ENCODE measurements around the gene IFT52.

DNA sequence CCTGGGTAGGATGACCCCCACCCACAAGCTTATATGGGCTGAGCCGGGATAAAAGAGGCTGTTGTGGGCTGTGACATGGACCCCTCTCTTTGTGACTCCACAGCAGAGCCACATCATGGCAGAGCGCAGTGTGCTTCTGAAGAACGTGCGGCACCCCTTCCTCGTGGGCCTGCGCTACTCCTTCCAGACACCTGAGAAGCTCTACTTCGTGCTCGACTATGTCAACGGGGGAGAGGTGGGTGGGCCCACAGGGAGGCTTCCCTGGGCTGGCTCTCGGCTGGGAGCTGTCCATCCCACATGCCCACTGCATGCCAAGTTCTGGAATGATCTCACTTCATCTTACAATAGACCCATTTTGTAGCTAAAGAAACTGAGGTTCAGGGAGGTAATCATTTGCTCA lies 21.5 kb upstream of the IFT52 start:
- TF ChIP-seq CREB1 (IDR thresholded peaks at IDR 0.05; ENCODE audit: low read depth) = no peak
- no peak for TF ChIP-seq EP300 (IDR thresholded peaks at IDR 0.05; ENCODE audit: borderline replicate concordance)
- TF ChIP-seq, protein P1, sequence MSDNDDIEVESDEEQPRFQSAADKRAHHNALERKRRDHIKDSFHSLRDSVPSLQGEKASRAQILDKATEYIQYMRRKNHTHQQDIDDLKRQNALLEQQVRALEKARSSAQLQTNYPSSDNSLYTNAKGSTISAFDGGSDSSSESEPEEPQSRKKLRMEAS (IDR thresholded peaks at IDR 0.05) = no peak
- no peak for TF ChIP-seq EGR1 (IDR thresholded peaks at IDR 0.05)
- TF ChIP-seq, protein P2, sequence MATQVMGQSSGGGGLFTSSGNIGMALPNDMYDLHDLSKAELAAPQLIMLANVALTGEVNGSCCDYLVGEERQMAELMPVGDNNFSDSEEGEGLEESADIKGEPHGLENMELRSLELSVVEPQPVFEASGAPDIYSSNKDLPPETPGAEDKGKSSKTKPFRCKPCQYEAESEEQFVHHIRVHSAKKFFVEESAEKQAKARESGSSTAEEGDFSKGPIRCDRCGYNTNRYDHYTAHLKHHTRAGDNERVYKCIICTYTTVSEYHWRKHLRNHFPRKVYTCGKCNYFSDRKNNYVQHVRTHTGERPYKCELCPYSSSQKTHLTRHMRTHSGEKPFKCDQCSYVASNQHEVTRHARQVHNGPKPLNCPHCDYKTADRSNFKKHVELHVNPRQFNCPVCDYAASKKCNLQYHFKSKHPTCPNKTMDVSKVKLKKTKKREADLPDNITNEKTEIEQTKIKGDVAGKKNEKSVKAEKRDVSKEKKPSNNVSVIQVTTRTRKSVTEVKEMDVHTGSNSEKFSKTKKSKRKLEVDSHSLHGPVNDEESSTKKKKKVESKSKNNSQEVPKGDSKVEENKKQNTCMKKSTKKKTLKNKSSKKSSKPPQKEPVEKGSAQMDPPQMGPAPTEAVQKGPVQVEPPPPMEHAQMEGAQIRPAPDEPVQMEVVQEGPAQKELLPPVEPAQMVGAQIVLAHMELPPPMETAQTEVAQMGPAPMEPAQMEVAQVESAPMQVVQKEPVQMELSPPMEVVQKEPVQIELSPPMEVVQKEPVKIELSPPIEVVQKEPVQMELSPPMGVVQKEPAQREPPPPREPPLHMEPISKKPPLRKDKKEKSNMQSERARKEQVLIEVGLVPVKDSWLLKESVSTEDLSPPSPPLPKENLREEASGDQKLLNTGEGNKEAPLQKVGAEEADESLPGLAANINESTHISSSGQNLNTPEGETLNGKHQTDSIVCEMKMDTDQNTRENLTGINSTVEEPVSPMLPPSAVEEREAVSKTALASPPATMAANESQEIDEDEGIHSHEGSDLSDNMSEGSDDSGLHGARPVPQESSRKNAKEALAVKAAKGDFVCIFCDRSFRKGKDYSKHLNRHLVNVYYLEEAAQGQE (IDR thresholded peaks at IDR 0.05; ENCODE audit: low read depth) = no peak
- TF ChIP-seq TAF1 (IDR thresholded peaks at IDR 0.05; ENCODE audit: low read depth) = no peak
- TF ChIP-seq TCF12 (IDR thresholded peaks at IDR 0.05; ENCODE audit: low read depth) = no peak
